GM10847 (cell line): Measurements from ENCODE around the gene REM1.

Experiments
- POLR2A ChIP-seq: IDR thresholded peaks from 2 replicates; pipeline ENCODE4 v1.6.1; 2011; ENCODE audit not compliant: insufficient read length; ENCODE audit errors: extremely low read depth

The REM1 gene

GRCh38 chr20:31515072-31515774 is 40.1 kb downstream of the REM1 start:
- no peak for TF ChIP-seq POLR2A

GRCh38 chr20:31515775-31516107 is 40.7 kb downstream of the REM1 start:
- no peak for TF ChIP-seq POLR2A

GRCh38 chr20:31516166-31516565 is 41.1 kb downstream of the REM1 start:
- no peak for TF ChIP-seq POLR2A

GRCh38 chr20:31516651-31517050 is 41.6 kb downstream of the REM1 start:
- TF ChIP-seq POLR2A, result no peak

GRCh38 chr20:31517373-31517772 is 42.3 kb downstream of the REM1 start:
- TF ChIP-seq POLR2A, result no peak

GRCh38 chr20:31522731-31523130 is 47.6 kb downstream of the REM1 start:
- TF ChIP-seq POLR2A, result no peak

GRCh38 chr20:31523361-31524283 is 48.5 kb downstream of the REM1 start:
- no peak for TF ChIP-seq POLR2A

- TF ChIP-seq POLR2A, result no peak
These were observed 52.2 kb downstream of the REM1 start for GRCh38 chr20:31527266-31527665.
